ENCODE results near the gene IFNAR1.

The IFNAR1 gene

GRCh38 chr21:33384841-33385331, 60.1 kb downstream of the IFNAR1 start:
- DNase-seq (ENCODE audit: extremely low read depth, low read depth): no peak
- TF ChIP-seq CTCF (IDR thresholded peaks at IDR 0.05; ENCODE audit: low read depth, low read length): no peak

GRCh38 chr21:33386222-33386784, 61.5 kb downstream of the IFNAR1 start:
- no peak for DNase-seq (ENCODE audit: extremely low read depth, low read depth)
- peak; percentile 5 for TF ChIP-seq CTCF (IDR thresholded peaks at IDR 0.05; ENCODE audit: low read depth, low read length)

GRCh38 chr21:33387294-33387693, 62.5 kb downstream of the IFNAR1 start:
- no peak for TF ChIP-seq CTCF (IDR thresholded peaks at IDR 0.05; ENCODE audit: low read depth, low read length)
- no peak for DNase-seq (ENCODE audit: extremely low read depth, low read depth)

GRCh38 chr21:33388188-33388587, 63.4 kb downstream of the IFNAR1 start:
- no peak for DNase-seq (ENCODE audit: extremely low read depth, low read depth)
- TF ChIP-seq CTCF (IDR thresholded peaks at IDR 0.05; ENCODE audit: low read depth, low read length): no peak

GRCh38 chr21:33390479-33390878, 65.7 kb downstream of the IFNAR1 start:
- no peak for DNase-seq (ENCODE audit: extremely low read depth, low read depth)
- no peak for TF ChIP-seq CTCF (IDR thresholded peaks at IDR 0.05; ENCODE audit: low read depth, low read length)

- no peak for TF ChIP-seq CTCF (IDR thresholded peaks at IDR 0.05; ENCODE audit: low read depth, low read length)
- no peak for DNase-seq (ENCODE audit: extremely low read depth, low read depth)
Measured at GRCh38 chr21:33391656-33392055, 66.9 kb downstream of the IFNAR1 start.

- DNase-seq (ENCODE audit: extremely low read depth, low read depth): no peak
- TF ChIP-seq CTCF (IDR thresholded peaks at IDR 0.05; ENCODE audit: low read depth, low read length): no peak
Measured at GRCh38 chr21:33392284-33392985, 67.7 kb downstream of the IFNAR1 start.

Data from AG09319 (cell line).